HUES64 (cell line): Measurements from ENCODE around the gene SPATA9. TPM values are rescaled to one million over a fixed set of nuclear protein-coding genes. Genes with fewer than 3 reads are reported as not detected.

Source experiments
- H3K27ac ChIP-seq: 2 replicates; pipeline ENCODE4 v1.7.0; 2013; ENCODE audit warnings: low read depth, low read length, inconsistent platforms
- H3K27me3 ChIP-seq: 2 replicates; pipeline ENCODE4 v1.6.1; 2013; ENCODE audit warnings: mild to moderate bottlenecking, low read length; ENCODE audit not compliant: insufficient read depth
- H3K36me3 ChIP-seq: 2 replicates; pipeline ENCODE4 v1.6.1; 2013; ENCODE audit warnings: mild to moderate bottlenecking, low read length; ENCODE audit not compliant: insufficient read depth
- H3K4me1 ChIP-seq: 2 replicates; pipeline ENCODE4 v1.6.1; 2013; ENCODE audit warnings: mild to moderate bottlenecking, low read length, moderate library complexity; ENCODE audit not compliant: insufficient read depth
- H3K4me3 ChIP-seq: 2 replicates; pipeline ENCODE4 v1.5.1; 2013; ENCODE audit warnings: mild to moderate bottlenecking, low read length, moderate library complexity
- H3K9ac ChIP-seq: 2 replicates; pipeline ENCODE4 v1.6.1; 2013; ENCODE audit warnings: mild to moderate bottlenecking, low read depth, low read length
- H3K9me3 ChIP-seq: 2 replicates; pipeline ENCODE4 v1.6.1; 2013; ENCODE audit warnings: low read depth, low read length; ENCODE audit not compliant: insufficient read depth
- WGBS: fragments of 150-250, 120-280 bp; methylation state at CpG from one replicate; pipeline ENCODE4 v1.1.7; 2013; ENCODE audit warnings: missing lambda C conversion rate; 5-methylcytosine and 5-hydroxymethylcytosine counted together
- polyA plus RNA-seq, 2 experiments: library from polyadenylated mRNA; stranded (reverse); fragments of 50-300 nt; gene quantifications; one replicate each; pipeline ENCODE4 v1.2.3, GENCODE V29; 2013

SPATA9 gene, protein sequence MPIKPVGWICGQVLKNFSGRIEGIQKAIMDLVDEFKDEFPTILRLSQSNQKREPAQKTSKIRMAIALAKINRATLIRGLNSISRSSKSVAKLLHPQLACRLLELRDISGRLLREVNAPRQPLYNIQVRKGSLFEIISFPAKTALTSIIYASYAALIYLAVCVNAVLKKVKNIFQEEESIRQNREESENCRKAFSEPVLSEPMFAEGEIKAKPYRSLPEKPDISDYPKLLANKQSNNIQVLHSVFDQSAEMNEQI
- 0.30 TPM for polyA plus RNA-seq (2013, experiment 1 of 2)
- polyA plus RNA-seq (2013, experiment 2 of 2) = not detected

DNA sequence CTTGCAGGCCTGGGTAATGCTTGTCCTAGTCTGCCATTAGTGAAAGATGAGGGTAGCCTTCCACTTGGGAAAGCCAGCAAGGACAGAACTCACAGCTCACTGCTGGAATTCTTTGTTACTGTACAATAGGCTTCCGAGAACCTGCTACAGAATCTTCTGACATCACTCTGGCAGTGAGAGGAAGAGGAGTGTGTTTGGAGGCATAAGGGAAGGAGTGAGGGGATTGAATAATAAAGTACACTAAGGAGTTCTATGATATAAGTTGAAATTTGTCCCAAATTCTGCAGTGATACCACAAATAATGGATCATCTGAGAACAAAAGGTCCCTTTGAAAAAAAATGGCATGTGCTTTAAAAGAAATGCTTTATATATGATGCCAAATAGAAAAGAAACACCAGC, at the start of gene SPATA9:
Gene SPATA9, minus strand, starts transcription at position 101 of the 400 bp plus-strand sequence. CDS start 137 bp downstream, outside the sequence.
- H3K4me1 ChIP-seq = no peaks in the 10 kb centered on the region
- H3K4me3 ChIP-seq = no peak within 1 kb of the TSS
- H3K36me3 ChIP-seq = no peaks in the 10 kb centered on the region
- WGBS = 77% methylated on average over 1 of the region's 1 CpG
- no peak within 1 kb of the TSS for H3K27ac ChIP-seq
- H3K9me3 ChIP-seq = no peaks in the 10 kb centered on the region
- no peak within 1 kb of the TSS for H3K9ac ChIP-seq
- H3K27me3 ChIP-seq = no peaks in the 10 kb centered on the region

DNA sequence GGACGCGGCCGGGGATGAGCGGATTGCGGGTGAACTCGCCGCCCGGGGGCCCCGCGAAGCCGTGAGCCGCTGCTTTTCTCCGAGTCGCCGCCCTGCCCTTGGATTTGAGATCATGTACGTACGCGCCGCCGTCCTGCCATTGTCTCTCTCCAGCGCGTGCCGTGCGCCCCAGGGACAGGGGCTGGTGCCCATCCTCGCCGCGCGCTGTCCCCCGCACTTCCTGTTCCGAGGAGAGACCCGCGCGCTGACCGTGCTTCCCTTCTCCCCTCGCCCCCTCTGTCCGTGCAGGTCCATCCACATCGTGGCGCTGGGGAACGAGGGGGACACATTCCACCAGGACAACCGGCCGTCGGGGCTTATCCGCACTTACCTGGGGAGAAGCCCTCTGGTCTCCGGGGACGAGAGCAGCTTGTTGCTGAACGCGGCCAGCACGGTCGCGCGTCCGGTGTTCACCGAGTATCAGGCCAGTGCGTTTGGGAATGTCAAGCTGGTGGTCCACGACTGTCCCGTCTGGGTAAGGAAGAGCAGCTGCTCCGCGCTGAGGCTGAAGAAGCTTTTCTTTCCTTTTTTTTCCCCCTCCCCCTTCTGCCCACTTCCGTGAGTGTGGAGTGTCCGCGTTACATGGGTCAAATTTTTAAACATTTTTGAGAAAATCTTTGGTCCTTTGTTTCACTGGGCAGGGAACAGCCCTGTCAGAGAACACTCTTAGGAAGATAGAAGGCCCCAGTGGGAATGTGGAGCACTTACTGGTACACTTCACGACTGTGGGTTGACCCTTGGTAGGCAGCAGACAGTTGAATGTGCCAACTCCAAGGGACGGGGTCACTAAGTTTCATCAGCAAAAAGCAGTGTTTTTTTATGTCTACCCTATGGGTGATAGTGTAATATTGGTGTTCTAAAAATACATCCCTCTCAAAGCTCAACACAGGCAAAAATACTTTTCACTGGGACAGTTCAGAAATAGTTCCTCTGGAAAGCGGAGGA, 49.1 kb upstream of the SPATA9 start:
- peaks cover 26% of the 10 kb centered on the region for H3K4me1 ChIP-seq
- peak overlapping the region; percentile 53 for H3K9ac ChIP-seq
- peak overlapping the region; percentile 70 for H3K4me3 ChIP-seq
- H3K36me3 ChIP-seq = no peaks in the 10 kb centered on the region
- no peaks in the 10 kb centered on the region for H3K9me3 ChIP-seq
- peaks cover 63% of the 10 kb centered on the region for H3K27me3 ChIP-seq
- WGBS = under 1% methylated on average over 63 of the region's 64 CpGs
- peak overlapping the region; percentile 42; the same call in 1 of the 2 replicates for H3K27ac ChIP-seq

DNA sequence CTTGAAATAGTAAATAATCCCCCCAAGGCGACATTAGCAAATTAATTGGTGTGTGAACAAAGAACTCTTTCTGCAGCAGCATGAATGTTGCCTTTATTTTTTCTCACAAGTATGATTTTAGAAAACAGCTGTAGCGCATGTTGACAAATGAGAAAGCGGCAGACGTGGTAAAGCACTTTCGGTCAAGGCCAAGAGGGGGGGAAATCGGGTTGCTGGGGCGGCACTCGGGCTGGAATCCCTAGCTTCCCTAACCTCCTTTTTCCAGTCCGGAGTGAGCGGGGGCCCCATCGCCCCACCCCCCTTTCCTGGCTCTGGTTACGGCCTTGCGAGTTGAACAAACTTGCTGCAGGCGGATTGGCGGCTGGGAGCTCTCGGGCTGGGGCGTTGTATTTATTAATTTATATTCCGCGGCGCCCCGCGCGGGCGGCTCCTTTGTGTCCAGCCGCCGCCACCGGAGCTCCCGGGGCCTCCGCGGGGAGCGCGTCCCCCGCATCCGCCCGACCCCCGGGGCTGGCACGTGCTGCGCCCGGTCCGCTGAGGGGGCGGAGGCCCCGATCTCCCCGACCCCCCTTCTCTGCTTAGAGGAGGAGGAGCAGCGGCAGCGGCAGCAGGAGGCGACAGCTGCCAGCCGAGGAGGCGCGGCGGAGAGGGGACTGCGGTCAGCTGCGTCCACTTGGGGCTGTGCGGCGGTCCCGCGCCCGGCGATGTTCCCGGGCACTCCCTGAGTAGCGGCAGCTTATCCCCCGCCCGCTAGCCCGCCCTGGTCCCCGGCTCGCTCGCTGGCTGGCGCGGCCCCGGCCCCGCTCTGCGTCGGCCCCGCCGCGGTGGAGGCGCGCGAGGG, 48.2 kb upstream of the SPATA9 start, which contains the start of gene RHOBTB3:
Gene RHOBTB3, plus strand, starts transcription at position 607 of the 841 bp plus-strand sequence. CDS start 347 bp downstream, outside the sequence.
- Histone ChIP-seq H3K27ac (peak within 1 kb of the TSS; percentile 42; the same call in 1 of the 2 replicates), H3K36me3 (no peaks in the 10 kb centered on the region), H3K4me3 (peak within 1 kb of the TSS; percentile 70), H3K9ac (peak within 1 kb of the TSS; percentile 53), H3K9me3 (no peaks in the 10 kb centered on the region), H3K4me1 (peaks cover 26% of the 10 kb centered on the region), H3K27me3 (peaks cover 63% of the 10 kb centered on the region)
- under 1% methylated on average over 77 of the region's 78 CpGs for WGBS

DNA sequence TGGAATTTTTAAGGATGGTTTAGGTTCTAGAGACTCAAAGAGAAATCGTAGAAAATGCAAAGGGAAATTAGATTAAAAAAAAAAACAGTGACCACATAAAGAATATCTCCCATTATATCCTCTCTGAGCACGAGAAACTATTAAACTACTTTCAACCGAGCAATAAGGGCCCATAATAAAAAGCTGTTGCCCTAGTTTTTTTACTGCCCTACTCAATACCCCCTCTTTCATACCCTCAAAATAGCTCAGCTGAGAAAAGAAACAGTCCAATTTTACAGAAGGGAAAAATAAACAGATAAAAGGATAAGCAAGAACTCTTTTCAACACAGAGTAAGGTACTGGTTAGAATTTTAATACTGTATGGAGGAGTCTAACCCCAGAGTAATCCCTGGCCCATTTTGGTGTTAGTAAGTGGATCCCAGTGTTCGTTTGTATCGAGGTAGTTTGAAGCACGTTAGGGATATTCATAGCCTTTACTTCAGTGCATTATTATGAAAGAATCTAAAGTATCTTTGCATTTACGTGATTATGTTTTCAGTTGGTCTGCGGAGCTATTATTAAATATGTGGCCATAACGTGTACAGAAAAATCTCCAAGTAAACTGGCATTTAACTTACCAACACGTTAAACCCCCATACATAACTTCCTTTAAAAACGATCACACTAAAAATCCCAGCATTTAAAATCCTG, 47.4 kb upstream of the SPATA9 start:
- 22% methylated on average over 8 of the region's 11 CpGs for WGBS
- Histone ChIP-seq H3K9ac (no peak overlapping the region; the same call in 1 of the 2 replicates), H3K36me3 (no peaks in the 10 kb centered on the region), H3K27ac (peak overlapping the region; percentile 42; the same call in 1 of the 2 replicates), H3K9me3 (no peaks in the 10 kb centered on the region), H3K4me3 (peak overlapping the region; percentile 70), H3K4me1 (peaks cover 26% of the 10 kb centered on the region), H3K27me3 (peaks cover 63% of the 10 kb centered on the region)

DNA sequence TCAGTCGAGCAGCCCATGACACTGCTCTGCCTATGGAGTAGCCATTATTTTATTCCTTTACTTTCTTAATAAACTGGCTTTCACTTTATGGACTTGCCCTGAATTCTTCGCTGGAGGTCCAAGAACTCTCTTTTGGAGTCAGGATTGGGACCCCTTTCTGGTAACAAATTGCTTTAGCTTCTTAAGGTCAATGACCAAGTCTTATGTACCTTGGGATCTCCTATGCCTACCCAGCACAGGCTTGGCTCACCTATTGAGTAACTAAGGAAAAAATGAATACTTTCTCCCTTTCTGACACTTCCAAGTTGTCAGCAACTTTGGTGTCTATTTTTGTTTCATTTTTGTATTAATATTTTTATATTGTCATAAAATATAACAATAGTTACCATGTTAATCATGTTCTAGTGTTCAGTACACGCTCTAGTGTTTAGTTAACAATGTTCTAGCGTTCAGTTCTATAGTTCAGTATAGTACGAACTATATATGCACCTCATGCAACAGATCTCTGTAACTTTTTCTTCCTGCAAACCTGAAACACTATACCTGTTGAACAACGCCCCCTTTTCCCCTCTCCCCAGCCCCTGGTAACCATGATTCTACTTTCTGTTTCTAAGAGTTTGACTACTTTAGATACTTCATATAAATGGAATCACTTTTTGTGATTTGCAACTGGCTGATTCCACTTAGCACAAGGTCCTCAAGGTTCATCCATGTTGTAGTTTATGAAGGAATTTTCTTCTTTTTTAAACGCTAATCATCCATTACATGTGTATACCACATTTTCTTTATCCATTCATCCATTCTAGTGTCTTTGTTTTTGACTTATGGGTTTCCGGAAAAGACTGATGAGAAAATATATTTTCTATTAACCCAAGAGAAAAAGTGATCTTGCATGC, 46.6 kb upstream of the SPATA9 start:
- peaks cover 26% of the 10 kb centered on the region for H3K4me1 ChIP-seq

DNA sequence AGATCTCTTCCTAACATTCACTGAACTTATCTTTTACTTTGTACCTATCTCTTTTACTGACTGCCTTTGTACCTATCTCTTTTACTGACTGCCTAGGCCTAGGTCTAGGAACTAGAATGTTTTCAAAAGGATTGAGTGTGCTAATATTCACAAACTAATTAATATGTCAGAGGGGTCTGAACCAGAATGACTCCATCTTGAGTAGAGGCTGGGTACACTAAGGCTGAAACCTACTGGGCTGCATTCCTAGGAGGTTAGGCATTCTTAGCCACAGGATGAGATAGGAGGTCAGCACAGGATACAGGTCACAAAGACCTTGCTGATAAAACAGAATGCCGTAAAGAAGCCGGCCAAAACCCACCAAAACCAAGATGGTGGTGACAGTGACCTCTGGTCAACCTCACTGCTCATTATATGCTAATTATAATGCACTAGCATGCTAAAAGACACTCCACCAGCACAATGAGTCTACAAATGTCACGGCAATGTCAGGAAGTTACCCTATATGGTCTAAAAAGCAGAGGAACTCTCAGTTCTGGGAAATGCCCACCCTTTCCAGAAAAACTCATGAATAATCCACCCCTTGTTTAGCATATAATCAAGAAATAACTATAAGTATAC, 45.8 kb upstream of the SPATA9 start:
- Histone ChIP-seq H3K9me3 (no peaks in the 10 kb centered on the region), H3K36me3 (no peaks in the 10 kb centered on the region), H3K27me3 (peaks cover 56% of the 10 kb centered on the region), H3K4me3 (no peak overlapping the region), H3K27ac (no peak overlapping the region), H3K9ac (no peak overlapping the region), H3K4me1 (peaks cover 26% of the 10 kb centered on the region)
- 83% methylated on average over 3 of the region's 3 CpGs for WGBS

More for the DNA sequence above, 46.6 kb upstream of the SPATA9 start:
- H3K36me3 ChIP-seq = no peaks in the 10 kb centered on the region
- 88% methylated on average over 6 of the region's 8 CpGs for WGBS
- H3K9ac ChIP-seq = no peak overlapping the region
- H3K27me3 ChIP-seq = peaks cover 63% of the 10 kb centered on the region
- no peak overlapping the region for H3K4me3 ChIP-seq
- no peak overlapping the region for H3K27ac ChIP-seq
- H3K9me3 ChIP-seq = no peaks in the 10 kb centered on the region

DNA sequence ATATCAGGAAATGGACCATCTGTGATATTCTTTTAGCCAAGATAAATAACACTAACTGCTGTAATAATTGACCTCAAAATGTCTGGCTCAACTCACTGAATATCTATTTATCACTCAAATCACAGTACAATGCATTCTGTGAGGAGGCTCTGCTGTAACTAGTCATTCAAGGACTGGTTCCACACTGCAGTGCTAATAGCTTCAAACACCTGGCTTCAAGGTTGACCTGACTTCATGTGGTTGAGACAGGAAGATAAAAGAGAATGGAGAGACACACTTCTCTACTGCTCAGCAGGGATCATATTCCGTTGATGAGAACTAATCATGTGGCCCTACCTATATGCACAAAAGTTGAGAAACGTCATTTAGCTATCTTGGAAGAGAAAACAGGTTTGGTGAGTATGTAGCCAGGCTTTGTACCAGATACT, 45.0 kb upstream of the SPATA9 start:
- H3K27ac ChIP-seq = no peak overlapping the region
- H3K36me3 ChIP-seq = no peaks in the 10 kb centered on the region
- H3K4me1 ChIP-seq = peaks cover 26% of the 10 kb centered on the region
- H3K4me3 ChIP-seq = no peak overlapping the region
- no peak overlapping the region for H3K9ac ChIP-seq
- peaks cover 48% of the 10 kb centered on the region for H3K27me3 ChIP-seq
- H3K9me3 ChIP-seq = no peaks in the 10 kb centered on the region
- 78% methylated on average over 2 of the region's 2 CpGs for WGBS

DNA sequence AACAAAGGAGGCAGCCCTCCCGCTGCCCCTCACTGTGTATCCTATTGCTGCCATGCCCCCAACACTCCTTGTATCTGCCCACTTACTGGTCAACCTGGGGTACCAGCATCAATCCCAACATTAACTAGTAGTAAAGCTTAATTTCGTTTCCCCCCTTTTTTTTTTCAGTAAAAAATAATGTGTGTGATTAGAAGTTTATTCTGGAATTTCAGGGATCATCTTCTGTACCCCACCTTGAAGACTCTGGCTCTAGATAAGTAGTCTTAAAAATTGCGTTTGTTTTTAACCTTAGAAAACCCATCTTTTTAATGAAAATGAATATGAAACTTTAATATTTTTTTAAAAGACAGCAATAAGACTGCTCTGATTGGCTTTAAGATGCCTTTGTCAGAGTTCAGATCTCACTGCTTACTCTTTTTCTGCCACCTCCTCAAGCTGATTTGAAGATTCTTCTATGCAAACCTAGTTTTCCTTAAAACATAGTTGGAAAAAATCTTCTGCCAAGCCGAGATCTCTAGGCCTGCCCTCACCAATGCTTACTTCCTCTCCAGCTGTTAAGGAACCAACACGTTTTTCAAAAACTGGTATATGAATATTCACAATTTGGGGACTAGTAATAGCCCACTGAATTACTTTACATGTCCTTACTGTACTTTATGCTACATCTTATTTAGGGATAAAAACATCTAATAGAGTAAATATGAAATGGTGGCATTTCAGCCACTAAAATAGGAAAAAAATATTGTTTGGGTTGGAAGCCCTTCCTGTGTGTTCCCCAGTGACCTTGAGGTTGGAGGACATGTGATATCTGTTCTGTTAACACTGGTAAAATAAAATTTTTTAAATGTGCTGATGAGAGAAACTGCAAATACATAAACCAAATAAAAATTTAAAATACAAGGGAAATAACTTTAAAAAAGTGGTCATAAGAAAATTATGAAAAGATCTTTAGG, 44.3 kb upstream of the SPATA9 start:
- Histone ChIP-seq H3K9me3 (no peaks in the 10 kb centered on the region), H3K27me3 (peaks cover 41% of the 10 kb centered on the region), H3K27ac (no peak overlapping the region), H3K4me3 (no peak overlapping the region), H3K9ac (no peak overlapping the region), H3K36me3 (no peaks in the 10 kb centered on the region), H3K4me1 (peaks cover 23% of the 10 kb centered on the region)
- WGBS = 61% methylated on average over 2 of the region's 5 CpGs
